Kidney epithelial cell (primary cell): Measurements from ENCODE around the gene TBL2. TPM values are rescaled to one million over a fixed set of nuclear protein-coding genes. Genes with fewer than 3 reads are reported as not detected.

Source experiments
- DNase-seq: peaks from one replicate; pipeline ENCODE4 v3.0.0-alpha.2; 2010; ENCODE audit warnings: low read depth
- H3K27me3 ChIP-seq: 2 replicates; pipeline ENCODE4 v1.6.0; 2011; ENCODE audit warnings: low read length; ENCODE audit not compliant: control insufficient read depth, insufficient read depth
- H3K36me3 ChIP-seq: 2 replicates; pipeline ENCODE4 v1.5.1; 2011; ENCODE audit warnings: low read length; ENCODE audit not compliant: control insufficient read depth, insufficient read depth
- H3K4me3 ChIP-seq: 2 replicates; pipeline ENCODE4 v1.5.1; 2011; ENCODE audit warnings: low read depth, mild to moderate bottlenecking, control low read depth, low read length
- CTCF ChIP-seq: IDR thresholded peaks from 2 replicates; pipeline ENCODE4 v1.5.1; 2011; ENCODE audit warnings: mild to moderate bottlenecking, moderate library complexity, low read length, control low read depth, inconsistent platforms; ENCODE audit not compliant: insufficient read depth, poor library complexity, severe bottlenecking
- total RNA-seq: library from RNA; depleted of rRNA; stranded (reverse); fragments of >200 nt; gene quantifications from 2 replicates; pipeline ENCODE4 v1.2.3, GENCODE V29; 2015

TBL2 gene
- total RNA-seq, 1 donor from 2014 or later, result 65.4 TPM

- DNase-seq, result no peak
These were observed 28.7 kb upstream of the TBL2 start for GRCh38 chr7:73606801-73607691.

GRCh38 chr7:73605601-73606220 is 27.3 kb upstream of the TBL2 start:
- no peak for DNase-seq
- H3K36me3 ChIP-seq, result no peaks in the 10 kb centered on the region
- no peak for TF ChIP-seq CTCF

More at GRCh38 chr7:73606801-73607691, 28.7 kb upstream of the TBL2 start:
- Histone ChIP-seq H3K27me3 (peaks cover 2% of the 10 kb centered on the region), H3K4me3 (no peak overlapping the region), H3K36me3 (no peaks in the 10 kb centered on the region)
- TF ChIP-seq CTCF, result peak; percentile 94

GRCh38 chr7:73602721-73603651 is 24.6 kb upstream of the TBL2 start:
- H3K27me3 ChIP-seq, result peaks cover 2% of the 10 kb centered on the region
- H3K4me3 ChIP-seq, result no peak overlapping the region
- DNase-seq, result no peak
- no peaks in the 10 kb centered on the region for H3K36me3 ChIP-seq
- TF ChIP-seq CTCF, result no peak

More at GRCh38 chr7:73605601-73606220, 27.3 kb upstream of the TBL2 start:
- Histone ChIP-seq H3K4me3 (no peak overlapping the region), H3K27me3 (peaks cover 2% of the 10 kb centered on the region)

- TF ChIP-seq CTCF, result no peak
- Histone ChIP-seq H3K36me3 (no peaks in the 10 kb centered on the region), H3K27me3 (peaks cover 4% of the 10 kb centered on the region), H3K4me3 (no peak overlapping the region)
- no peak for DNase-seq
These were observed 21.5 kb upstream of the TBL2 start for GRCh38 chr7:73599916-73600315.

- Histone ChIP-seq H3K36me3 (no peaks in the 10 kb centered on the region), H3K27me3 (peaks cover 4% of the 10 kb centered on the region), H3K4me3 (no peak overlapping the region)
- DNase-seq, result no peak
- TF ChIP-seq CTCF, result no peak
These were observed 20.9 kb upstream of the TBL2 start for GRCh38 chr7:73599151-73599882.
